Stimulated activated naive CD4-positive, alpha-beta T cell treated with Interleukin-2 at 50 U/mL for 16 hours (primary cell): ENCODE data around the gene CASP12.

ENCODE experiments used
- DNase-seq: peaks from one replicate; lab custom pipeline; 2025; lab: John Stamatoyannopoulos, UW

The CASP12 gene

DNA sequence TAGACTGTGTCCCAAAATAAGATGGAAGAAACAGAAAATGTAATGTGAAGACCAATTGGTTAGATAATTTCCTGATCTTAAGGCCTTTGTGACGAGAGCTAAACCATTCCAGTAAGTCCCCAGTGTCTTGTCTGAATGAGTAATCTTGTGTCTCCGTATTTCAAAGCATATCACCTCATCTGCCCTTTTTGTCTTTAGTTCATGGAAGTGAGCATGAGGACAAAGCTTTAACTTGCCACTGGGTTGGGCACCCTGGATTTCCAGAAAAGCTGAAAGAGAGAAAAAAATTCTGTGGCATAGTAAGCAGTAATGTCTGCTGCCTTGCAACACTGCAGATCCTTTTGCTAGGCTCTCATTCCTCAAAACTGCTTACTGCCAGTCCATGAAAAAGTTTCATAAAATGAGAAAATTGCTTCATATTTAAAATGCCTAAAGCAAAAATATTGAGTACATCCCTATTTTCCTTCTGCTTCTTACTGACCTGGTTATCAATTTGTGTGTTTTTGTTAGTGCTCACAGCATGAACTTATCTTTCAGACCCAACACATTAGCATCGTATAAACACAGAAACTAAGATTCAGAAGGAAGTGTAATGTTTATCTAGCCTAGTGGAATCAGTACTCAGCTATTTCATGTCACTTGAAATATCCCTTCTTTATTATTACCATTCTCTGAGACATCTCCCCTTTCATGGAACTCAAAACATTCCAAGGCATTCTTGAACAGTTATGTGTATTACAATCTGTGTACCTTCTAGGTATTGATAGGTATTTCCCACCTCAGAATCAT is 5.3 kb downstream of the CASP12 start:
- DNase-seq, result no peak

DNA sequence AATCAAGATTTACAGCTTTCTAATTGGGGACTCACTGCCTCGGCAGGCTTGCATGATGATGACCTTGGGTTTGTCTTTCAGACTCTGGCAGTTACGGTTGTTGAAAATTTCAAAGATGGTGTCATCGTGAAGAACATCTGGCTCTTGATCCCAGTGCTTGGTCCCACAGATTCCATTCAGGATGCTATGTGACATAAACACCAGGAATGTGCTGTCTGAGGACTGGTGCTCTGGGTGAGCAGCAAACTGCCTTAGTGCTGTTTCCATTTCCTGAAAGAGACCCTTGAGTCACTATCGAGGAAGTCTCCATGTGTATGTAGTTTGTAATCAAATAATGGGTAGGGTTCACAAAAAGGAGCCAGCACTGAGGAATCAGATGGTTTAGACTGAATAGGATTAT is 7.1 kb downstream of the CASP12 start:
- DNase-seq, result no peak

DNA sequence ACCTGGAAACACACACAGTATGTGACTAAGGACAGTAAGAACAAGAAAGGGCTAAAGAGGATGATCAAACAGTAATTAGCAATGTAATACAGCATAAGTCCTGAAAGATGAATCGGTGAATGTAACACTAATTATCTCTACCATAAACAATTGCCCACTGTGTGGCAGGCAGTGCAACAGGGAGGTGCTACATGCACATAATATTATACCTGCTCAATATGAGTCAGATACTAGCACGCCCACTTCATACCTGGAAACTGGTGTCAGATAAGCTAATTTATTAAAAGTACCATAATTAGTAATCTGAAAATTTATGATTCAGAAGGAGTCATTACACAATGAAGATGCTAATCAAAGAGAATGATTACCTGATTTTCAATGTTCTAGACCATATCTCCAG is 14.9 kb downstream of the CASP12 start:
- DNase-seq, result peak; percentile 2

GRCh38 chr11:104881117-104881794 is 17.0 kb downstream of the CASP12 start:
- no peak for DNase-seq

- DNase-seq, result no peak
These were observed 18.6 kb downstream of the CASP12 start for GRCh38 chr11:104879514-104880190.

- peak; percentile 34 for DNase-seq
These were observed 21.3 kb downstream of the CASP12 start for GRCh38 chr11:104876861-104877431.

- no peak for DNase-seq
These were observed 21.9 kb downstream of the CASP12 start for GRCh38 chr11:104876324-104876723.

DNA sequence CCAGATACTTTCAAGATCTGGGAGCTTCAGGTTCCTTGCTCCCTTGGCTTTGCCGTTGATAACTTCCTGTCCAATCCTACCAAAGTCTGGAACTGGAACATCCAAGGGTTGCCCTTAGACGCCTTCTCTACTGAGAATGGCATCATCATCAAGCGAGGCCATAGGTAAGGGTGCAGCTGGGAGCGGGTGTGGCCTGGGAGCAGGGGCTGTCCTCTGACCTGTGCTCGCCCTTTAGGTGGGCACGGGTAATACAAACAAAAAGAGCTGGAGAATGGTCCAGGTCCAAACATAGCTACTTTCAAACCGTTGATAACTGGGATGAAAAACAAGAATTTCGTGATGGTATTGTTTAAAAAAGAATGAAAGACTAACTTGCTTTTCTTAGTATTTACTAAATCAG is 25.0 kb downstream of the CASP12 start:
- no peak for DNase-seq

DNA sequence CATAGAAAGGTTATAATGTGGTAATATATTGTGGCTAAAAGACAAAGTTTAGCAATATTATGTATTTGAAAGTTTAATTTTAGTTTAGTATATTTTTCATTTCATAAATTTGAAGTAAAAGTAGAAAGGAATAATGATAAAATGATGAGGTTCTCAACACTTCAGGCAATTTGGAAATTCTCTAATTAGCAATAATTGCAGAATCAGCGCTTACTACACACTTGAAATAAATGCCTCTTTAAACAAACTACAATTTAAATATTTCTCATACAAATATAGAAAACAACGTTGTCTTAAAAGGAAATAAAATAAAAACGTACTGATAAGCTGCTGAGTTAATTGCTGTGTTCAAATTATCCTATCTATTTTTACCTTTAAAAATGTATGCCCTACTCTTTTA is 25.9 kb downstream of the CASP12 start:
- no peak for DNase-seq

DNA sequence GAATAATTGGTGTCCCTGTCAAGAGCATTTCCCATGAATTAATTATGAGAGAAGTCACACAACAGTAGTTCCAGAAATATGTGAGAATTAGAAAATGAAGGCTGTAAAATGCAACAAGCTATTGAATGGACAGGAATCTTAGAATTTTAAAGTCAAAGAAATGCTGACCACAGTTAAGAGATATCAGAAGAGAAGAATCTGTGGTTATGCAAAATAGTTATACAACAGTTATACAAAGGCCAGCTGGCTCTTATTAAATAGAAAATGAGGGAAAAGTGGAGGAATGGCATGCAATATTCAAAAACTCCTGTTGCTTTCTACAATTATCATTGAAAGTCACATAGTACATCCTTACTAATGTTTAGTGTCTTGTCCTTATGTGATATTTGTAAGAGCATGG is 27.4 kb downstream of the CASP12 start:
- DNase-seq, result no peak

- DNase-seq, result no peak
These were observed 31.4 kb downstream of the CASP12 start for GRCh38 chr11:104866815-104867214.

DNA sequence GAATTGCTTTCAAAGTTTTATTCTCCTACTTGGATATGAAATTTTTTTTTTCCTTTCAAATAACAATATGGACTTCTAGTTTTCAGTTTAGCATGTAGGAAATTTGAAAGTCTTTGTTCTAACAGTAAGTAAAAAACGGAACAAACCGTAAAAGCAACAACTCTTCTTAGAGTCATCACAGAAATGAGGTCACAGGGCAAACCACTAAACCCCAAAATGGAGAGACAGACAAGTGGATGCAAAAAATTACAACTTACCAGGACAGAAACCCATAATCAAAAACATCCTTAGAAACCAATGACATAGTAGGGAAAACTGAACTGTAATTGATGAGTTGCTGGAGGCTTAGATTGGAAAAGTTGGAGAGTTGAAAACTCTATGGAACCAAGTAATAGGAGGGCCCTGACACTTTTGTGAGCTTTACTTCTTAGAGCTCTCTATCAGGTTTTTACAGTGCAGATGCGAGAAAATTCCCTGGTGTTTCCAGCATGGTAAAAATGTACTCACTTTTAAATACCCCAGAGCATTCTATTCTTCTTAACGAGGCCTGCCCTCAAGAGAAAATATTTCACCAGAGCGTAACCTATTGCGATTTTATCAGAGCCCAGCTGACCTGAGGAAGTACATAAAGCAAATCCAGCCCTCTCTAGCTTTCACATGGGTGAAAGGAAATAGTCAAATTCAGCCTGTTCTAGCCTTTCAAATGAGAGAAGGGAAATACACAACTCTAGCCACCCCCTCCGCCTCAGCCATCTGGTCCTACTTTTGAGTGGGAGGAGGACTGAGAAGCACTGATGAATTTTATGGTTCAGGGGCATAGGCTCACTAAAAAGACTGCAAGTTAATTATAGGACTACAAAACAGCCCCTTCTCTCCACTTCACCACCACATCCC is 39.1 kb downstream of the CASP12 start:
- DNase-seq, result no peak

GRCh38 chr11:104856607-104857006 is 41.7 kb downstream of the CASP12 start:
- no peak for DNase-seq

- DNase-seq, result no peak
These were observed 42.3 kb downstream of the CASP12 start for GRCh38 chr11:104855965-104856364.

DNA sequence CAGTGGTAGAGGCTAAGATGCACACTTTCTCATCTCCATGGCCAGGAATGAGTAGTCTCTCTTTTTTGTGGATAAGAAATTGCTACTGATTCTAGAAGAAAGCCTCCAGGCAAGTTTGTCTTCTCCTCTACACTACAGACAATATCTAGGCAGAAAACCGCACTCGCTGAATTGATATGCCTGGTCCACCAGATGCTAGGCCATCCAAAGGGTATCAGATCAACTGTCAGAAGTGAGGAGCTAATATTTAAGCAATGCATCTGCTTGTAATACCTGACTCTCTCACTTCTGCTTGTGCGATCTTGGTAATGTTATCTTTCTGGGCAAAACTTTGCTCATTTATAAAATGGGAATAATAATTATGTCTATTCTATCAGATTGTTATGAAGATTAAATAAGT is 45.0 kb downstream of the CASP12 start:
- no peak for DNase-seq

- DNase-seq, result no peak
These were observed 45.4 kb downstream of the CASP12 start for GRCh38 chr11:104852811-104853210.

- no peak for DNase-seq
These were observed 52.0 kb downstream of the CASP12 start for GRCh38 chr11:104846216-104846615.

- DNase-seq, result no peak
These were observed 53.8 kb downstream of the CASP12 start for GRCh38 chr11:104844451-104844850.

DNA sequence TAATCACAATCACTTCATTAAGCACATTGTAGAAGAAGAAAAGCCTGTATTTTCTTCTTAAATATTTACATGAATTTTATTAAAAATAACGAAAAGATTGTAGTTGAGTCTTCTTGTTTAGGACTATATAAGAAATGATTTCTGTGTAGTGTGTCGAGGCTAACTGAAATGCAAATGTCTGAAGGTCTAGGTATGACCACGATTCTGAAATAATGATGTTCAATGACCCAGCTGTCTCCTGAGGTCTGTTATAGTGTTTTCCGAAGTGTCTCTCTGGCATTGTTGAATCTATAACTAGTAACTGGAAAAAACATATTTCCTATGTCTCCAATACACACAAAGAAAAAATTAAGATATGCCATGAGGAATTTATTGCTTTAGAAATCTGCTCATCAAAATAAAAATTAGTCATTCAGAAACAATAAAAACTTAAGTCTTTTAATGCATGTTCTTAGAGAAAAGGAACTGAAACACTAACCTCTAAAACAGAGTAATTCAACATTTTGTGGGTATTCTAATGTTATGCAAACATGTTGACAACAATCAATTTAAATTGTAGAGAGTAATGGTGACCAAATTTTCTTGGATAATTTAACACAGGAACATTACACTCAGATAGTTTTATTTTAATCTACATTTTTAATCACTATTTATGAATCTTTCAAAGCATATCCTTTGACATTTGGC is 55.0 kb downstream of the CASP12 start:
- no peak for DNase-seq

- no peak for DNase-seq
These were observed 56.2 kb downstream of the CASP12 start for GRCh38 chr11:104841973-104842525.

DNA sequence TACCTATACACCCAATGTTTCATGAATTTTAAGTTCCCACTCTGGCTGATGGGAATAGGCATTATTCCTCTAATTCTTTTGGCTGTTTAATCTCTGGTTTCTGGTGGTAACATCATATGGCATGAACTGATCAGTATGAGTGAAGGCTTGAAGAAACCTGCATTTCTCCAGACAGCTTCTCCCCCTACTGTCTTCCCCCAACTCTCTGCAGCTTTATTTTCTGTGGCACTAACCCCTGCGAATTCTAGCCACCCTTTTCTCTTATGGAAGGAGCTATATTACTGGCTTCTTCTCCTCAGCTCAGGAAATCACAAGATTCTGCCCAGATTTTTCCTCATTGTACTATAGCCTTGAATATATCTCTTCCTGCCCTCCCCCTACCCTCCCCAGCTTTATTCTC is 57.1 kb downstream of the CASP12 start:
- no peak for DNase-seq
